BLaER1 (cell line): Measurements from ENCODE around the gene TRIB2.

Source experiments
- H3K27ac ChIP-seq: shearing (Covaris generic); formaldehyde crosslinking; 2 replicates; pipeline ENCODE4 v1.8.1; 2022
- H3K27me3 ChIP-seq: shearing (Covaris generic); formaldehyde crosslinking; 2 replicates; pipeline ENCODE4 v1.8.1; 2022
- H3K36me3 ChIP-seq: shearing (Covaris generic); formaldehyde crosslinking; 2 replicates; pipeline ENCODE4 v1.8.1; 2022
- H3K4me1 ChIP-seq: shearing (Covaris generic); formaldehyde crosslinking; 2 replicates; pipeline ENCODE4 v1.8.1; 2022
- H3K4me2 ChIP-seq: shearing (Covaris generic); formaldehyde crosslinking; 2 replicates; pipeline ENCODE4 v1.8.1; 2022
- H3K4me3 ChIP-seq: shearing (Covaris generic); formaldehyde crosslinking; 2 replicates; pipeline ENCODE4 v1.8.1; 2022
- H3K9ac ChIP-seq: shearing (Covaris generic); formaldehyde crosslinking; 2 replicates; pipeline ENCODE4 v1.8.1; 2022
- H3K9me3 ChIP-seq: shearing (Covaris generic); formaldehyde crosslinking; 2 replicates; pipeline ENCODE4 v1.8.1; 2022
- H4K20me1 ChIP-seq: shearing (Covaris generic); formaldehyde crosslinking; 2 replicates; pipeline ENCODE4 v1.8.1; 2022
- Cebpa-rat ChIP-seq: shearing (Covaris generic); IDR thresholded peaks from 2 replicates; pipeline ENCODE4 v1.8.1; 2022

Gene TRIB2

GRCh38 chr2:12711339-12711738 lies 5.4 kb upstream of the TRIB2 start:
- no peak overlapping the region for H3K9ac ChIP-seq
- no peaks in the 10 kb centered on the region for H3K27me3 ChIP-seq
- no peak for TF ChIP-seq Cebpa-rat
- no peak overlapping the region for H3K4me2 ChIP-seq
- H4K20me1 ChIP-seq, result no peaks in the 10 kb centered on the region
- no peak overlapping the region for H3K27ac ChIP-seq
- H3K4me3 ChIP-seq, result no peak overlapping the region
- peaks cover 21% of the 10 kb centered on the region for H3K4me1 ChIP-seq
- peaks cover 5% of the 10 kb centered on the region; the same call in 1 of the 2 replicates for H3K9me3 ChIP-seq
- no peaks in the 10 kb centered on the region for H3K36me3 ChIP-seq

- Histone ChIP-seq H4K20me1 (no peaks in the 10 kb centered on the region), H3K36me3 (no peaks in the 10 kb centered on the region)
These were observed 3.9 kb upstream of the TRIB2 start for GRCh38 chr2:12712881-12713280.

GRCh38 chr2:12714391-12715221 lies 2.1 kb upstream of the TRIB2 start:
- peaks cover 17% of the 10 kb centered on the region for H3K4me1 ChIP-seq
- no peaks in the 10 kb centered on the region for H3K9me3 ChIP-seq
- H4K20me1 ChIP-seq, result peaks cover 4% of the 10 kb centered on the region; the same call in 1 of the 2 replicates
- H3K9ac ChIP-seq, result no peak overlapping the region
- no peak overlapping the region for H3K4me3 ChIP-seq
- peaks cover 4% of the 10 kb centered on the region; the same call in 1 of the 2 replicates for H3K36me3 ChIP-seq
- no peak for TF ChIP-seq Cebpa-rat
- H3K27me3 ChIP-seq, result no peaks in the 10 kb centered on the region
- H3K4me2 ChIP-seq, result peak overlapping the region; percentile 89
- no peak overlapping the region for H3K27ac ChIP-seq

More at GRCh38 chr2:12712881-12713280, 3.9 kb upstream of the TRIB2 start:
- no peak overlapping the region for H3K4me3 ChIP-seq
- H3K9ac ChIP-seq, result no peak overlapping the region
- H3K27ac ChIP-seq, result no peak overlapping the region
- no peaks in the 10 kb centered on the region for H3K9me3 ChIP-seq
- H3K4me2 ChIP-seq, result no peak overlapping the region
- peaks cover 21% of the 10 kb centered on the region for H3K4me1 ChIP-seq
- H3K27me3 ChIP-seq, result no peaks in the 10 kb centered on the region
- no peak for TF ChIP-seq Cebpa-rat

- peak overlapping the region; percentile 96 for H3K9ac ChIP-seq
- TF ChIP-seq Cebpa-rat, result no peak
- H4K20me1 ChIP-seq, result peaks cover 12% of the 10 kb centered on the region
- peaks cover 17% of the 10 kb centered on the region for H3K4me1 ChIP-seq
- no peaks in the 10 kb centered on the region for H3K27me3 ChIP-seq
- H3K4me3 ChIP-seq, result peak overlapping the region; percentile 96
- peak overlapping the region; percentile 89 for H3K4me2 ChIP-seq
- peak overlapping the region; percentile 96 for H3K27ac ChIP-seq
- no peaks in the 10 kb centered on the region for H3K9me3 ChIP-seq
- peaks cover 11% of the 10 kb centered on the region; the same call in 1 of the 2 replicates for H3K36me3 ChIP-seq
These were observed 1.3 kb upstream of the TRIB2 start for GRCh38 chr2:12715258-12716031.

GRCh38 chr2:12716032-12716281 lies 779 bp upstream of the TRIB2 start:
- Histone ChIP-seq H3K4me1 (peaks cover 17% of the 10 kb centered on the region), H3K9ac (peak overlapping the region; percentile 96), H3K27me3 (no peaks in the 10 kb centered on the region), H3K36me3 (peaks cover 16% of the 10 kb centered on the region; the same call in 1 of the 2 replicates), H3K9me3 (no peaks in the 10 kb centered on the region), H3K4me3 (peak overlapping the region; percentile 96), H4K20me1 (peaks cover 17% of the 10 kb centered on the region), H3K4me2 (peak overlapping the region; percentile 89), H3K27ac (peak overlapping the region; percentile 96)
- TF ChIP-seq Cebpa-rat, result no peak

GRCh38 chr2:12717191-12718014 lies 667 bp downstream of the TRIB2 start:
- peak overlapping the region; percentile 85 for H3K4me2 ChIP-seq
- no peak for TF ChIP-seq Cebpa-rat
- peaks cover 31% of the 10 kb centered on the region for H3K36me3 ChIP-seq
- H3K27me3 ChIP-seq, result no peaks in the 10 kb centered on the region
- H3K4me1 ChIP-seq, result peaks cover 23% of the 10 kb centered on the region
- H3K27ac ChIP-seq, result peak overlapping the region; percentile 98
- no peaks in the 10 kb centered on the region for H3K9me3 ChIP-seq
- peaks cover 32% of the 10 kb centered on the region for H4K20me1 ChIP-seq
- H3K9ac ChIP-seq, result peak overlapping the region; percentile 98
- peak overlapping the region; percentile 96 for H3K4me3 ChIP-seq

GRCh38 chr2:12718015-12718671 lies 1.4 kb downstream of the TRIB2 start:
- no peak for TF ChIP-seq Cebpa-rat
- no peaks in the 10 kb centered on the region for H3K27me3 ChIP-seq
- peaks cover 39% of the 10 kb centered on the region for H4K20me1 ChIP-seq
- no peaks in the 10 kb centered on the region for H3K9me3 ChIP-seq
- H3K4me1 ChIP-seq, result peaks cover 31% of the 10 kb centered on the region
- H3K9ac ChIP-seq, result peak overlapping the region; percentile 98
- H3K4me3 ChIP-seq, result peak overlapping the region; percentile 96
- peak overlapping the region; percentile 85 for H3K4me2 ChIP-seq
- H3K27ac ChIP-seq, result peak overlapping the region; percentile 98
- H3K36me3 ChIP-seq, result peaks cover 38% of the 10 kb centered on the region

GRCh38 chr2:12718711-12719399 lies 2.1 kb downstream of the TRIB2 start:
- H3K4me1 ChIP-seq, result peaks cover 38% of the 10 kb centered on the region

More at GRCh38 chr2:12718711-12719399, 2.1 kb downstream of the TRIB2 start:
- Histone ChIP-seq H3K27ac (peak overlapping the region; percentile 98), H3K4me2 (peak overlapping the region; percentile 85), H3K9ac (peak overlapping the region; percentile 98), H3K9me3 (no peaks in the 10 kb centered on the region), H4K20me1 (peaks cover 46% of the 10 kb centered on the region), H3K36me3 (peaks cover 45% of the 10 kb centered on the region), H3K27me3 (no peaks in the 10 kb centered on the region), H3K4me3 (peak overlapping the region; percentile 96)
- no peak for TF ChIP-seq Cebpa-rat
